Panc1 (cell line): Measurements from ENCODE around the gene MALAT1. TPM values are rescaled to one million over a fixed set of nuclear protein-coding genes. Genes with fewer than 3 reads are reported as not detected.

Experiments used
- ATAC-seq: fragments of 200-7000 bp; cut with Tn5 transposase; 2 replicates; pipeline ENCODE4 v1.9.1; 2020; ENCODE audit warnings: mild to moderate bottlenecking, moderate library complexity
- BruUV-seq: library from RNA; stranded (reverse); fragments of 400-500 nt; replicated peaks from 2 replicates; lab custom pipeline; 2021; lab: Mats Ljungman, UMichigan
- CTCF ChIA-PET: fragments of 300-600 bp; sonication (Branson Sonifier 250); formaldehyde crosslinking; loops from one replicate; lab custom pipeline; 2022; ENCODE audit warnings: antibody characterized with exemption; lab: Charles Lee
- POLR2A ChIA-PET: fragments of 300-600 bp; sonication (Branson Sonifier 250); formaldehyde crosslinking; loops from one replicate; lab custom pipeline; 2022; ENCODE audit warnings: antibody characterized with exemption; lab: Charles Lee
- DNase-seq: peaks from one replicate; pipeline ENCODE4 v3.0.0-alpha.2; 2010; ENCODE audit warnings: low read depth, low spot score
- H3K27ac ChIP-seq: 2 replicates; pipeline ENCODE4 v1.5.1; 2011; ENCODE audit warnings: mild to moderate bottlenecking, low read length, inconsistent platforms
- H3K27me3 ChIP-seq: fragments of 200-500 bp; sonication (Bioruptor generic); 2 replicates; pipeline ENCODE4 v1.6.0; 2014; ENCODE audit warnings: low read length, inconsistent platforms; ENCODE audit not compliant: control insufficient read depth, insufficient read depth
- H3K36me3 ChIP-seq: fragments of 200-500 bp; sonication (Bioruptor generic); 2 replicates; pipeline ENCODE4 v1.5.1; 2014; ENCODE audit warnings: inconsistent platforms, mild to moderate bottlenecking, low read length, moderate library complexity; ENCODE audit not compliant: control insufficient read depth, insufficient read depth
- H3K4me1 ChIP-seq: 2 replicates; pipeline ENCODE4 v1.5.1; 2011; ENCODE audit warnings: inconsistent platforms, mild to moderate bottlenecking, low read length, moderate library complexity; ENCODE audit not compliant: control insufficient read depth, insufficient read depth
- H3K4me3 ChIP-seq, 2 experiments: 2 replicates each; pipeline ENCODE4 v1.5.1; 2011 to 2012; ENCODE audit warnings: low read depth in 2 of 2, low read length in 2 of 2, mild to moderate bottlenecking in 2 of 2, inconsistent platforms in 1 of 2, moderate library complexity in 1 of 2
- H3K9me3 ChIP-seq: fragments of 200-500 bp; sonication (Bioruptor generic); 2 replicates; pipeline ENCODE4 v1.5.1; 2014; ENCODE audit warnings: low read depth, mild to moderate bottlenecking, inconsistent platforms, low read length, moderate library complexity; ENCODE audit not compliant: control insufficient read depth, insufficient read depth
- CTCF ChIP-seq: fragments of 450-650 bp; IDR thresholded peaks from 2 replicates; pipeline ENCODE4 v1.5.1; 2017; ENCODE audit warnings: mild to moderate bottlenecking
- POLR2AphosphoS5 ChIP-seq: IDR thresholded peaks from 2 replicates; pipeline ENCODE4 v1.6.1; 2012; ENCODE audit warnings: mild to moderate bottlenecking, low read depth, low read length, moderate library complexity
- SIN3A ChIP-seq: IDR thresholded peaks from 2 replicates; pipeline ENCODE4 v1.6.1; 2012; ENCODE audit warnings: low read depth, mild to moderate bottlenecking, low read length, moderate library complexity, borderline replicate concordance; ENCODE audit not compliant: insufficient read depth
- TCF7L2 ChIP-seq: IDR thresholded peaks from 2 replicates; pipeline ENCODE4 v1.6.1; 2011; ENCODE audit warnings: mild to moderate bottlenecking, low read depth, low read length, inconsistent platforms
- in situ Hi-C: cut with HindIII; loops from 2 replicates; pipeline ENCODE4 v1.10.0; 2016; ENCODE audit warnings: low sequenced_read_pairs, low pct_unique_long_range_greater_than_20kb
- intact Hi-C: fragments of 100-400 bp; cut with micrococcal nuclease; formaldehyde crosslinking; loops from one replicate; pipeline ENCODE4 v1.10.0; 2022; ENCODE audit not compliant: unreplicated experiment
- total RNA-seq: library from RNA; stranded (reverse); gene quantifications from one replicate; pipeline ENCODE4 v1.2.1, GENCODE V29; 2021; ENCODE audit not compliant: unreplicated experiment
- TF ChIP-seq, protein P1 (sequence below), 2 experiments: IDR thresholded peaks; 2 replicates each; pipeline ENCODE4 v1.6.1; 2011 to 2012; ENCODE audit warnings: low read depth in 2 of 2, control low read depth in 1 of 2, low read length in 1 of 2, mild to moderate bottlenecking in 1 of 2, moderate library complexity in 1 of 2; ENCODE audit not compliant: insufficient read depth in 1 of 2

The MALAT1 gene
- total RNA-seq, 1 experiment from 2014 or later, result 13,645 TPM

- no TSS peak for BruUV-seq
Measured at GRCh38 chr11:65489706-65490320, 9.0 kb upstream of the MALAT1 start.

DNA sequence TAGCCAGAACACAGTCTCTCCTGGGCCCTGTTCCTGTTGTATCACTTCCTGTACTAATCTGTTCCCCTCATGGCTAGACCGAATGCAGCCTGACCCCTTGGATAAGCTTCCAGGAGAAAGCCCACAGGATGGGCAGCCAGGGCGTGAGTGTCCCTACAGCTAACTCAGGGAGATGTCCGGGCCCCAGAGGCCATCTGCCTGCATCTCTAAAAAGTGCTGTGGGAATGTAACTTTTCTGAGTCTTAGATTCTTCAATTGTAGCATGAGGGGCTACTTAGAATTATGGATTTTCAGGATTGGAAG lies 7.7 kb upstream of the MALAT1 start:
- no peak for TF ChIP-seq POLR2AphosphoS5
- TF ChIP-seq, protein P1, sequence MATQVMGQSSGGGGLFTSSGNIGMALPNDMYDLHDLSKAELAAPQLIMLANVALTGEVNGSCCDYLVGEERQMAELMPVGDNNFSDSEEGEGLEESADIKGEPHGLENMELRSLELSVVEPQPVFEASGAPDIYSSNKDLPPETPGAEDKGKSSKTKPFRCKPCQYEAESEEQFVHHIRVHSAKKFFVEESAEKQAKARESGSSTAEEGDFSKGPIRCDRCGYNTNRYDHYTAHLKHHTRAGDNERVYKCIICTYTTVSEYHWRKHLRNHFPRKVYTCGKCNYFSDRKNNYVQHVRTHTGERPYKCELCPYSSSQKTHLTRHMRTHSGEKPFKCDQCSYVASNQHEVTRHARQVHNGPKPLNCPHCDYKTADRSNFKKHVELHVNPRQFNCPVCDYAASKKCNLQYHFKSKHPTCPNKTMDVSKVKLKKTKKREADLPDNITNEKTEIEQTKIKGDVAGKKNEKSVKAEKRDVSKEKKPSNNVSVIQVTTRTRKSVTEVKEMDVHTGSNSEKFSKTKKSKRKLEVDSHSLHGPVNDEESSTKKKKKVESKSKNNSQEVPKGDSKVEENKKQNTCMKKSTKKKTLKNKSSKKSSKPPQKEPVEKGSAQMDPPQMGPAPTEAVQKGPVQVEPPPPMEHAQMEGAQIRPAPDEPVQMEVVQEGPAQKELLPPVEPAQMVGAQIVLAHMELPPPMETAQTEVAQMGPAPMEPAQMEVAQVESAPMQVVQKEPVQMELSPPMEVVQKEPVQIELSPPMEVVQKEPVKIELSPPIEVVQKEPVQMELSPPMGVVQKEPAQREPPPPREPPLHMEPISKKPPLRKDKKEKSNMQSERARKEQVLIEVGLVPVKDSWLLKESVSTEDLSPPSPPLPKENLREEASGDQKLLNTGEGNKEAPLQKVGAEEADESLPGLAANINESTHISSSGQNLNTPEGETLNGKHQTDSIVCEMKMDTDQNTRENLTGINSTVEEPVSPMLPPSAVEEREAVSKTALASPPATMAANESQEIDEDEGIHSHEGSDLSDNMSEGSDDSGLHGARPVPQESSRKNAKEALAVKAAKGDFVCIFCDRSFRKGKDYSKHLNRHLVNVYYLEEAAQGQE (IDR thresholded peaks at IDR 0.05; ENCODE audit: insufficient read depth in 1 of 2, low read depth in 2 of 2, low read length in 1 of 2), result no peak
- no peak for TF ChIP-seq TCF7L2
- no peak for TF ChIP-seq CTCF
- no peak for TF ChIP-seq SIN3A
- no peak overlapping the region for H3K4me3 ChIP-seq
- DNase-seq (no peak), ATAC-seq (no peak)
- no peaks in the 10 kb centered on the region for H3K9me3 ChIP-seq
- H3K27me3 ChIP-seq, result no peaks in the 10 kb centered on the region
- H3K36me3 ChIP-seq, result no peaks in the 10 kb centered on the region
- no TSS peak for BruUV-seq
- in situ Hi-C loops (no loop called here), intact Hi-C loops (no loop called here)
- ChIA-PET CTCF (interaction anchor here (1.2 kb wide), 1 partner anchor 12 kb away, joined by 9 read pairs; no protein-coding TSS in a partner anchor), POLR2A (interaction anchor here (1.0 to 8.5 kb wide), 7 partner anchors 7 to 70 kb away, joined by 4 to 250 read pairs (median 19); partner anchors contain the start of gene MALAT1)
- peaks cover 89% of the 10 kb centered on the region for H3K4me1 ChIP-seq
- peak overlapping the region; percentile 100 for H3K27ac ChIP-seq

More at GRCh38 chr11:65489706-65490320, 9.0 kb upstream of the MALAT1 start:
- Histone ChIP-seq H3K36me3 (no peaks in the 10 kb centered on the region), H3K4me1 (peaks cover 96% of the 10 kb centered on the region), H3K27ac (peak overlapping the region; percentile 100), H3K9me3 (no peaks in the 10 kb centered on the region), H3K4me3 (no peak overlapping the region), H3K27me3 (no peaks in the 10 kb centered on the region)
- TF ChIP-seq, protein P1 (IDR thresholded peaks at IDR 0.05; ENCODE audit: insufficient read depth in 1 of 2, low read depth in 2 of 2, low read length in 1 of 2), result no peak
- TF ChIP-seq TCF7L2, result peak; percentile 50; the same call in 1 of the 2 replicates
- ATAC-seq, result no peak
- in situ Hi-C loops, result no loop called here
- ChIA-PET POLR2A (interaction anchor here (2.2 to 8.5 kb wide), 4 partner anchors 8 to 17 kb away, joined by 17 to 250 read pairs (median 110); partner anchors contain the start of gene MALAT1), CTCF (interaction anchor here (1.0 to 1.9 kb wide), 3 partner anchors 11 to 18 kb away, joined by 5 to 8 read pairs (median 5); no protein-coding TSS in a partner anchor)
- intact Hi-C loops, result no loop called here
- DNase-seq, result no peak
